GM12801 (cell line): ENCODE data around the gene EIF2B1.

Source experiments
- TF ChIP-seq, protein P1 (sequence below): IDR thresholded peaks from one replicate; pipeline ENCODE4 v1.5.1; 2011; ENCODE audit warnings: control low read depth; ENCODE audit not compliant: insufficient read length; ENCODE audit errors: extremely low read depth

The EIF2B1 gene

DNA sequence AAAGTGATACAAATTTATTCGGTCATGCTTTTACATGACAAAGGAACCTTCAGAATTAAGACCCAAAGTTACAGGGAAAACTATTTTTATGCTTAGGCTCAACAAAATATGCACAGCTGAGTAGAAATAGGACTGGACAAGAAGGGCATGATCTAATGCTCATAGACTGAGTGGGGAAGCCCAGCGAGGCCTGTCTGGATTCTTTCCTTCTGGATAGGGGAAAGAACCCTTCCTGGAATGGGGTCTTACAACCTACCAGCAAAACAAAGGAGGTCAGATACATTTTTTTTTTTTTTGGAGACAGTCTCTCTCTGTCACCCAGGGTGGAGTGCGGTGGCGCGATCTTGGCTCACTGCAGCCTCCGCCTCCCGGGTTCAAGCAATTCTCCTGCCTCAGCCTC, 33.8 kb downstream of the EIF2B1 start:
- TF ChIP-seq, protein P1, sequence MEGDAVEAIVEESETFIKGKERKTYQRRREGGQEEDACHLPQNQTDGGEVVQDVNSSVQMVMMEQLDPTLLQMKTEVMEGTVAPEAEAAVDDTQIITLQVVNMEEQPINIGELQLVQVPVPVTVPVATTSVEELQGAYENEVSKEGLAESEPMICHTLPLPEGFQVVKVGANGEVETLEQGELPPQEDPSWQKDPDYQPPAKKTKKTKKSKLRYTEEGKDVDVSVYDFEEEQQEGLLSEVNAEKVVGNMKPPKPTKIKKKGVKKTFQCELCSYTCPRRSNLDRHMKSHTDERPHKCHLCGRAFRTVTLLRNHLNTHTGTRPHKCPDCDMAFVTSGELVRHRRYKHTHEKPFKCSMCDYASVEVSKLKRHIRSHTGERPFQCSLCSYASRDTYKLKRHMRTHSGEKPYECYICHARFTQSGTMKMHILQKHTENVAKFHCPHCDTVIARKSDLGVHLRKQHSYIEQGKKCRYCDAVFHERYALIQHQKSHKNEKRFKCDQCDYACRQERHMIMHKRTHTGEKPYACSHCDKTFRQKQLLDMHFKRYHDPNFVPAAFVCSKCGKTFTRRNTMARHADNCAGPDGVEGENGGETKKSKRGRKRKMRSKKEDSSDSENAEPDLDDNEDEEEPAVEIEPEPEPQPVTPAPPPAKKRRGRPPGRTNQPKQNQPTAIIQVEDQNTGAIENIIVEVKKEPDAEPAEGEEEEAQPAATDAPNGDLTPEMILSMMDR = no peak

DNA sequence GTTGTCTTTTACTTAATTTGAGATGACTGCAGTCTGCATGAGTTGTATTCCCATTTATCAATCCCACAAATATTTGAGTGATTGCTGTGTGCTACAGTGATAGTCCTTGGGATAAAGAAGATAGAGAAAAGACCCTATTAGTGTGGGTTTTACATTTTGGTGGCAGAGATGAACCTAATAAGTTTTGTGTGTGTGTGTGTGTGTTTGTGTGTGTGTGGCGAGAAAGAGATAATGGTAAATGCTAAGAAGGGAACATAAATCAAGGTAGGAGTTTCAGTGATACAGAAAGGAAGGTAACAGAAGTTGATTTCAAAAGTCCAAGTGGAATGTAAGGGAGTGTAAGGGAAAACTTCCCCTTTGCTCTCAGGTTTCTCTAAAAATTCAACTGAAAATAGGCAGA, 34.2 kb downstream of the EIF2B1 start:
- TF ChIP-seq, protein P1 = no peak

DNA sequence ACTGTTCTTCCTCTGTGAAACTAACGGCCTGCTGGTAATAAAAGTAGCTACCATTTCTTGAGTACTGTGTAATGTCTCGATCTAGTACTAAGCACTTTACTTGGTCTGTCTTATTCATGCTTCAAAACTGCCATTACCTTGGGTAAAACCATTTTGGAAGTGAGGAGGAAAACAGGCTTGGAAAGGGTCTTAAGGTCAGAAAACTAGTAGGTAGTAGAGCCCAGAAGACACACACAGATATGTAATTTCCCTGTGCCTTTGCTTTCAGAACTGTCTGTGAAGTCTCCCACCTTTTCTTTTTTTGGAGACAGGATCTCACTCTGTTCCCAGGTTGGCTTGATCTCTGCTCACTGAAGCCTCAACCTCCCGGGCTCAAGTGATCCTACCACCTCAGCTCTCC, 35.0 kb downstream of the EIF2B1 start:
- TF ChIP-seq, protein P1 = no peak

DNA sequence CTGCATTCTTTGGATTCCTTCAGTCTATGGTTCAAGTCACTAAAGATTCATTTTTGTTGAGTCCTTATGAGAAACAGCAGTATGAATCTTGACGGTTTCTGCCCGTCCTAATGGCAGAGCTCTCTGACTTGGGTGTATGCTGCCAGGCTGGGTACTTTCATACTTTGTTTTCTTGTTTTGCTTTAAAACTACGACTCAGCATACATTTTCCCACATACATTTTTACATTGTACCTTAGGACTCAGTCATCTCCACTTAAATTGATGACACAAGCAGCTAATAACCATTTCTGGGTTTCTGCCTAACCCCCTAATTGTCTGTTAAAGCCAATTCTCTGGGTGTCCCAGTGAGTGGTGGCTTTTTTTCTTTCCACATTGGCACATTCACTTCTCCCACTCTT, 36.4 kb downstream of the EIF2B1 start:
- TF ChIP-seq, protein P1 = no peak

DNA sequence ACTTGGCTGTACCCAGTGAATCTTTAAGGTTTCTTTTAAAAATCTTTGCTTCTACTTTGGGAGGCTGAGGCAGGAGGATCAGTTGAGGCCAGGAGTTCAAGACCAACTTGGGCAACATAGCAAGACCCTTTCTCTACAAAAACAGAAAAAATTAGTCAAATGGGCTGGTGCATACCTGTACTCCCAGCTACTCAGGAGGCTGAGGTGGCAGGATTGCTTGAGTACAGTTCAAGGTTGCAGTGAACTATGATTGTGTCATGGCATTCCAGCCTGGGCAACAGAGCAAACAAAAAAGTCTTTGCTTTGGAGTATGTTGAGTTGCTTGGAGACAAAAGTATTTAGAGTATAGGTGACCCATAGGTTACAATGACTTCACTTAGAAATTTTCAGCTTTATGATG, 37.8 kb downstream of the EIF2B1 start:
- TF ChIP-seq, protein P1 = no peak

DNA sequence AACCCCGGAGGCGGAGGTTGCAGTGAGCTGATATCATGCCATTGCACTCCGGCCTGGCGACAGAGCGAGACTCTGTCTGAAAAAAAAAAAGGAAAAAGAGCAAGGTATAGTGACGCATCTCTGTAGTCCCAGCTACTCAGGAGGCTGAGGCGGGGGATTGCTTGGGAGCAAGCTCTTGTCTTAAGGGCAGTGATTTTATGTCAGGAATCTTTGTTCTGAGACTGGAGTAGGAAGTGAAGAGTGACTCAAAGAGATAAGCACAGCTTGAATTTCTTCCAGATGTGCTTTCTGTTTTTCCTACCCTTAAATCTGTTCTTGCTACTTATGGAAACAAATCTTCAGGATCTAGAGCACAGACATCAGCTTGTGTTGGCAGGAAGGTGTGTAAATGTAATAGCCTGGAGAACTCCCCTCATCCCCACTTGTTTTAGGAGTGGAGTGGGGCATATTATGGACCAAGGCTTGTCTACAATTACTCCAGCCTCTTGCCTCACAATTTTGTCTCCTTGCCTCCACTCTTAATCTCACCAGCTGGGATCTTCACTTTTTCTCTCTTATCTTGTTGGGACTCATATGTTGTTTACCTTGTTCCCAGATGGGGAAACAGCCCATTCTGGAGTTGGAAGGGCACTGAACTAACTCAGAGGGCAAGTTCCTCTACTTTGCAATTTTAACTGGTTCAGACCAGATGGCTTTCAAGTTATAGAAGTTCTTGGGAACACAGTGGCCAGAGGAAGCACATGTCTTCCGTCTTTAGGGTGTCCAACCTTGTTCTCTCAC, 41.6 kb downstream of the EIF2B1 start:
- TF ChIP-seq, protein P1 = no peak

DNA sequence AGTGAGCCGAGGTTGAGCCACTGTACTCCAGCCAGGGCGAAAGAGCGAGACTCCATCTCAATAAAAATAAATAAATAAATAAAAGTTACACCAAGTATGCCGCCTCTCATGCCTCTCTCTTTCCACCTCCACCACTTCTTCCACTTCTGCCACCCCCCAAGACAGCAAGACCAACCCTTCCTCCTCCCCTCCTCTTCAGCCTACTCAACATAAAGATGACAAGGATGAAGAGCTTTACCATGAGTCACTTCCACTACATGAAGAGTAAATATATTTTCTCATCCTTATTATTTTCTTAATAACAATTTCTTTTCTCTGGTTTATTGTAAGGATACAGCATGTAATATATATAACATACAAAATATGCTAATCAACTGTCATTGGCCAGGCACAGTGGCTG, 52.7 kb downstream of the EIF2B1 start:
- TF ChIP-seq, protein P1 = no peak
